RWPE1 (cell line): ENCODE data around the gene SFMBT1.

Experiments used
- CTCF ChIA-PET: fragments of 350-600 bp; sonication (Branson Sonifier 250); formaldehyde crosslinking; extraction: SDS; loops from one replicate; lab custom pipeline; 2021; lab: Yijun Ruan, JAX
- POLR2A ChIA-PET: fragments of 400-600 bp; formaldehyde crosslinking; extraction: SDS; loops from one replicate; lab custom pipeline; 2020; ENCODE audit warnings: antibody characterized with exemption; ENCODE audit not compliant: low non-redundant PET; lab: Yijun Ruan, JAX
- DNase-seq: peaks from one replicate; pipeline ENCODE4 v3.0.0; 2012; ENCODE audit warnings: low spot score
- H3K27ac ChIP-seq: fragments of 450-650 bp; 2 replicates; pipeline ENCODE4 v1.5.1; 2017
- TF ChIP-seq, protein P1 (sequence below): fragments of 450-650 bp; conservative IDR thresholded peaks from 2 replicates; pipeline ENCODE4 v1.5.1; 2017; ENCODE audit warnings: low read depth, mild to moderate bottlenecking

SFMBT1 gene

GRCh38 chr3:53005854-53006513, 39.9 kb downstream of the SFMBT1 start:
- ChIA-PET CTCF (no interaction called here), POLR2A (no interaction called here)
- H3K27ac ChIP-seq = no peak overlapping the region
- no peak for DNase-seq
- TF ChIP-seq, protein P1, sequence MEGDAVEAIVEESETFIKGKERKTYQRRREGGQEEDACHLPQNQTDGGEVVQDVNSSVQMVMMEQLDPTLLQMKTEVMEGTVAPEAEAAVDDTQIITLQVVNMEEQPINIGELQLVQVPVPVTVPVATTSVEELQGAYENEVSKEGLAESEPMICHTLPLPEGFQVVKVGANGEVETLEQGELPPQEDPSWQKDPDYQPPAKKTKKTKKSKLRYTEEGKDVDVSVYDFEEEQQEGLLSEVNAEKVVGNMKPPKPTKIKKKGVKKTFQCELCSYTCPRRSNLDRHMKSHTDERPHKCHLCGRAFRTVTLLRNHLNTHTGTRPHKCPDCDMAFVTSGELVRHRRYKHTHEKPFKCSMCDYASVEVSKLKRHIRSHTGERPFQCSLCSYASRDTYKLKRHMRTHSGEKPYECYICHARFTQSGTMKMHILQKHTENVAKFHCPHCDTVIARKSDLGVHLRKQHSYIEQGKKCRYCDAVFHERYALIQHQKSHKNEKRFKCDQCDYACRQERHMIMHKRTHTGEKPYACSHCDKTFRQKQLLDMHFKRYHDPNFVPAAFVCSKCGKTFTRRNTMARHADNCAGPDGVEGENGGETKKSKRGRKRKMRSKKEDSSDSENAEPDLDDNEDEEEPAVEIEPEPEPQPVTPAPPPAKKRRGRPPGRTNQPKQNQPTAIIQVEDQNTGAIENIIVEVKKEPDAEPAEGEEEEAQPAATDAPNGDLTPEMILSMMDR = no peak

- TF ChIP-seq, protein P1 = no peak
- no peak overlapping the region for H3K27ac ChIP-seq
- ChIA-PET CTCF (no interaction called here), POLR2A (no interaction called here)
- no peak for DNase-seq
Measured at GRCh38 chr3:53005338-53005737, 40.5 kb downstream of the SFMBT1 start.

- ChIA-PET POLR2A (no interaction called here), CTCF (no interaction called here)
- TF ChIP-seq, protein P1 = no peak
- H3K27ac ChIP-seq = no peak overlapping the region
- no peak for DNase-seq
Measured at GRCh38 chr3:53003320-53003719, 42.6 kb downstream of the SFMBT1 start.

DNA sequence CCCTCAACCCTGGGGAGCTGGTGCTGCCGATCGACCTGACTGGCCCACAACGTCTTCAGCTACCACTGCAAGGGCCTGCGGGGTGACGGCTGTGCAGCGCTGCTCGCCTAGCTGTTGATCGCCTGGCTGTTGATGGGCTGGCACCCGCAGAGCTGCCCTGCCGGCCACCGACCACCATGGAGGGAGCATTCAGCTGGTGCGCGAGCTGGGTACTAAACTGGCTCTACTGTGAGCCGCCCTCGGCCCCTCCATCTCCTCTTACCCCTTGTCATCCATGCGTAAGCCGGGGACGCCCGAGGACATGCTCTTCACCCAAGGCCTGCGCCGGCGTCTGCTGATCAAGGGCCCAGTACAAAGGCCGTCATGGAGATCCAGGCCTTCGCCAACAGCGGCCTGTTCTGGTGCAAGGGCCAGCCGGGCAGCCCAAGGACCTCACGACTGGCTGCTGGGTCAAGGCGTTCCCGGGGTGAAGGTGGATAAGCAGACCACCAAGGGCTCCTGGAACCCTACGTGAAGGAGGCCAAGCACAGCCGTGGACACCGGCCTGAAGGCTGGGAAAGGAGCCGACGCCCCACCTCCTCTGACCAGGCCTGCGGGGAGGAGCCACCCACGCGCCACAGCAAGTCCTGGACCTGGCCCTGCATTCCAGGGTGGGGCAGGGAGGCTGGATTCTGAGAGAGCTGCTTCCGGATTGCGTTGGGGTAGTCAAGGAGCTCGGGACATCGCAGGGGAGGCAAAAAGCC, 46.9 kb downstream of the SFMBT1 start:
- ChIA-PET CTCF (no interaction called here), POLR2A (no interaction called here)
- DNase-seq = peak; percentile 76
- TF ChIP-seq, protein P1 = no peak
- peak overlapping the region; percentile 47 for H3K27ac ChIP-seq

GRCh38 chr3:52990637-52991036, 55.2 kb downstream of the SFMBT1 start:
- DNase-seq = no peak
- TF ChIP-seq, protein P1 = no peak
- no peak overlapping the region for H3K27ac ChIP-seq
- POLR2A ChIA-PET = no interaction called here
- CTCF ChIA-PET = no interaction called here

DNA sequence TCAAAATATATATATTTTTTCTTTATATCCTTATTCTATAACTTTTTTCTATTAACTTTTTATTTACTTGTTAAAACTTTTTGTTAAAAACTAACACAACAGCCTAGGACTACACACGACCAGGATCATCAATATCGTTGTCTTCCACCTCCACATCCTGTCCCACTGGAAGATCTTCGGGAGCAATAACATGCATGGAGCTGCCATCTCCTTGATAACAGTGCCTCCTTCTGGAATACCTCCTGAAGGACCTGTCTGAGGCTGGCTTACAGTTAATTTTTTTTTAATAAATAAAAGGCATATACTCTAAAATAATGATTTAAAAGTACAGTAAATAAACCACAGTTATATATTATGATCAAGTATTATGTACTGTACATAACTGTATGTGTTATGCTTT, 58.9 kb downstream of the SFMBT1 start:
- no peak for DNase-seq
- ChIA-PET CTCF (no interaction called here), POLR2A (no interaction called here)
- TF ChIP-seq, protein P1 = no peak
- no peak overlapping the region for H3K27ac ChIP-seq
